PFSK-1 (cell line): ENCODE data around the gene ANKS1A.

Experiments
- FOXP2 ChIP-seq: optimal IDR thresholded peaks from 2 replicates; pipeline ENCODE3; 2011; ENCODE audit warnings: borderline replicate concordance, control low read depth, inconsistent platforms; ENCODE audit not compliant: insufficient read depth; ENCODE audit errors: extremely low read length, extremely low read depth
- POLR2AphosphoS5 ChIP-seq: IDR thresholded peaks from 2 replicates; pipeline ENCODE4 v1.6.1; 2012; ENCODE audit warnings: low read depth, mild to moderate bottlenecking, control low read depth, low read length, moderate library complexity
- REST ChIP-seq, 2 experiments: IDR thresholded peaks; 2 replicates each; pipeline versions ENCODE4 v1.6.1 to v1.8.0; 2011 to 2012; ENCODE audit warnings: low read depth in 2 of 2, low read length in 2 of 2, control low read depth in 1 of 2, inconsistent platforms in 1 of 2, mild to moderate bottlenecking in 1 of 2, moderate library complexity in 1 of 2; ENCODE audit not compliant: insufficient read depth in 1 of 2
- SIN3A ChIP-seq: IDR thresholded peaks from 2 replicates; pipeline ENCODE4 v1.6.1; 2012; ENCODE audit warnings: mild to moderate bottlenecking, low read length, moderate library complexity, borderline replicate concordance; ENCODE audit not compliant: insufficient read depth
- TAF1 ChIP-seq: IDR thresholded peaks from 2 replicates; pipeline ENCODE4 v1.6.1; 2012; ENCODE audit warnings: low read length, control low read depth, borderline replicate concordance; ENCODE audit not compliant: insufficient read depth

ANKS1A gene

GRCh38 chr6:34967461-34967860 lies 78.4 kb downstream of the ANKS1A start:
- TF ChIP-seq SIN3A (no peak), TAF1 (no peak), FOXP2 (no peak), REST (IDR thresholded peaks at IDR 0.05; ENCODE audit: insufficient read depth in 1 of 2, low read depth in 2 of 2, low read length in 2 of 2) (no peak), POLR2AphosphoS5 (no peak)

GRCh38 chr6:34969662-34970265 lies 80.7 kb downstream of the ANKS1A start:
- TF ChIP-seq FOXP2 (no peak), SIN3A (no peak), REST (IDR thresholded peaks at IDR 0.05; ENCODE audit: insufficient read depth in 1 of 2, low read depth in 2 of 2, low read length in 2 of 2) (no peak), TAF1 (no peak), POLR2AphosphoS5 (no peak)

GRCh38 chr6:34970488-34970887 lies 81.4 kb downstream of the ANKS1A start:
- TF ChIP-seq REST (IDR thresholded peaks at IDR 0.05; ENCODE audit: insufficient read depth in 1 of 2, low read depth in 2 of 2, low read length in 2 of 2) (no peak), TAF1 (no peak), SIN3A (no peak), FOXP2 (no peak), POLR2AphosphoS5 (no peak)

GRCh38 chr6:34970957-34971356 lies 81.9 kb downstream of the ANKS1A start:
- TF ChIP-seq POLR2AphosphoS5: no peak
- no peak for TF ChIP-seq FOXP2
- TF ChIP-seq REST (IDR thresholded peaks at IDR 0.05; ENCODE audit: insufficient read depth in 1 of 2, low read depth in 2 of 2, low read length in 2 of 2): no peak
- no peak for TF ChIP-seq SIN3A
- TF ChIP-seq TAF1: no peak
